A673 (cell line): Measurements from ENCODE around the gene ZFP92.

Source experiments
- CTCF ChIP-seq: fragments of 300-800, 200-600 bp; sonication (generic); conservative IDR thresholded peaks from 2 replicates; pipeline ENCODE4 v1.5.1; 2017; ENCODE audit warnings: low read depth, mild to moderate bottlenecking, antibody characterized with exemption, low read length, moderate library complexity, mixed read lengths
- EZH2 ChIP-seq: fragments of 200-600 bp; sonication (generic); IDR thresholded peaks from 2 replicates; pipeline ENCODE4 v1.6.1; 2017; ENCODE audit warnings: borderline replicate concordance, low read depth, mild to moderate bottlenecking, mixed read lengths, antibody characterized with exemption, low read length; ENCODE audit not compliant: poor library complexity, severe bottlenecking

GRCh38 chrX:153405426-153405825 is 5.8 kb upstream of the ZFP92 start:
- TF ChIP-seq CTCF = no peak
- no peak for TF ChIP-seq EZH2
